Fibroblast of skin of left biceps (primary cell): ENCODE measurements around the gene ISYNA1.

Experiments used
- DNase-seq, 2 experiments: peaks; one replicate each; pipeline ENCODE4 v3.0.0-alpha.2; 2013; ENCODE audit warnings: low read depth in 2 of 2

The ISYNA1 gene

GRCh38 chr19:18431351-18432197 lies 6.4 kb downstream of the ISYNA1 start:
- DNase-seq: no peak

- no peak for DNase-seq
Observed at GRCh38 chr19:18430417-18431144, 7.4 kb downstream of the ISYNA1 start.

- DNase-seq: no peak
Observed at GRCh38 chr19:18429717-18430416, 8.1 kb downstream of the ISYNA1 start.

GRCh38 chr19:18428787-18429674 lies 8.9 kb downstream of the ISYNA1 start:
- DNase-seq: peak in 1 of 2 experiments; percentile 57

GRCh38 chr19:18428173-18428786 lies 9.7 kb downstream of the ISYNA1 start:
- no peak for DNase-seq

GRCh38 chr19:18427743-18428113 lies 10.2 kb downstream of the ISYNA1 start:
- DNase-seq: no peak

GRCh38 chr19:18427080-18427742 lies 10.7 kb downstream of the ISYNA1 start:
- DNase-seq: no peak

- DNase-seq: no peak
Observed at GRCh38 chr19:18426416-18426767, 11.5 kb downstream of the ISYNA1 start.

- DNase-seq: no peak
Observed at GRCh38 chr19:18425515-18426415, 12.2 kb downstream of the ISYNA1 start.

GRCh38 chr19:18424890-18425514 lies 12.9 kb downstream of the ISYNA1 start:
- DNase-seq: no peak

GRCh38 chr19:18424122-18424889 lies 13.6 kb downstream of the ISYNA1 start:
- DNase-seq: no peak

- DNase-seq: no peak
Observed at GRCh38 chr19:18423258-18424020, 14.5 kb downstream of the ISYNA1 start.

GRCh38 chr19:18422530-18423191 lies 15.3 kb downstream of the ISYNA1 start:
- DNase-seq: no peak

GRCh38 chr19:18421371-18421959 lies 16.5 kb downstream of the ISYNA1 start:
- DNase-seq: no peak

- no peak for DNase-seq
Observed at GRCh38 chr19:18420930-18421329, 17.0 kb downstream of the ISYNA1 start.

GRCh38 chr19:18419699-18420460 lies 18.1 kb downstream of the ISYNA1 start:
- no peak for DNase-seq
